SK-N-MC (cell line): ENCODE data around the gene CEP131.

Source experiments
- EZH2 ChIP-seq: fragments of 200-600 bp; sonication (generic); IDR thresholded peaks from one replicate; pipeline ENCODE4 v1.6.1; 2017; ENCODE audit warnings: antibody characterized with exemption
- FOXP2 ChIP-seq: optimal IDR thresholded peaks from 2 replicates; pipeline ENCODE3; 2011; ENCODE audit warnings: mild to moderate bottlenecking, moderate library complexity; ENCODE audit not compliant: insufficient read depth; ENCODE audit errors: extremely low read length, control extremely low read depth
- POLR2AphosphoS5 ChIP-seq: IDR thresholded peaks from 2 replicates; pipeline ENCODE4 v1.6.1; 2012; ENCODE audit warnings: mild to moderate bottlenecking, low read depth, low read length, borderline replicate concordance

- TF ChIP-seq EZH2 (no peak), POLR2AphosphoS5 (no peak), FOXP2 (no peak)
Observed at GRCh38 chr17:81251094-81251708, 28.4 kb upstream of the CEP131 start.
